Activated T-cell treated with anti-CD3 and anti-CD28 coated beads, Interleukin-2, amount 50 U/mL, for 4 hours (primary cell): ENCODE results near the gene CXXC5. TPM values are rescaled to one million over a fixed set of nuclear protein-coding genes. Genes with fewer than 3 reads are reported as not detected.

Source experiments
- ATAC-seq, 2 donors: fragments of 200-7000 bp; cut with Tn5 transposase; one replicate each; pipeline ENCODE4 v1.10.0; 2021
- DNase-seq: peaks from one replicate; pipeline ENCODE4 v3.0.0-alpha.2; 2020
- H3K27me3 Mint-ChIP-seq: one replicate; pipeline ENCODE4 v1.8.0; 2021; ENCODE audit warnings: low read depth, mixed read lengths
- H3K36me3 Mint-ChIP-seq: one replicate; pipeline ENCODE4 v1.8.0; 2022; ENCODE audit warnings: mixed read lengths; ENCODE audit not compliant: insufficient read depth
- H3K4me1 Mint-ChIP-seq: one replicate; pipeline ENCODE4 v1.8.0; 2021; ENCODE audit warnings: low read depth, mixed read lengths
- H3K4me3 Mint-ChIP-seq: one replicate; pipeline ENCODE4 v1.8.0; 2021; ENCODE audit warnings: mild to moderate bottlenecking, moderate library complexity, mixed read lengths
- H3K9me3 Mint-ChIP-seq: one replicate; pipeline ENCODE4 v1.8.0; 2021; ENCODE audit warnings: mixed read lengths
- total RNA-seq, 3 donors: library from RNA; stranded (reverse); gene quantifications; one replicate each; pipeline ENCODE4 v1.2.1, GENCODE V29; 2021

CXXC5 gene
- total RNA-seq, 3 donors from 2014 or later: 1.2 to 3.3 (median 1.4) TPM

DNA sequence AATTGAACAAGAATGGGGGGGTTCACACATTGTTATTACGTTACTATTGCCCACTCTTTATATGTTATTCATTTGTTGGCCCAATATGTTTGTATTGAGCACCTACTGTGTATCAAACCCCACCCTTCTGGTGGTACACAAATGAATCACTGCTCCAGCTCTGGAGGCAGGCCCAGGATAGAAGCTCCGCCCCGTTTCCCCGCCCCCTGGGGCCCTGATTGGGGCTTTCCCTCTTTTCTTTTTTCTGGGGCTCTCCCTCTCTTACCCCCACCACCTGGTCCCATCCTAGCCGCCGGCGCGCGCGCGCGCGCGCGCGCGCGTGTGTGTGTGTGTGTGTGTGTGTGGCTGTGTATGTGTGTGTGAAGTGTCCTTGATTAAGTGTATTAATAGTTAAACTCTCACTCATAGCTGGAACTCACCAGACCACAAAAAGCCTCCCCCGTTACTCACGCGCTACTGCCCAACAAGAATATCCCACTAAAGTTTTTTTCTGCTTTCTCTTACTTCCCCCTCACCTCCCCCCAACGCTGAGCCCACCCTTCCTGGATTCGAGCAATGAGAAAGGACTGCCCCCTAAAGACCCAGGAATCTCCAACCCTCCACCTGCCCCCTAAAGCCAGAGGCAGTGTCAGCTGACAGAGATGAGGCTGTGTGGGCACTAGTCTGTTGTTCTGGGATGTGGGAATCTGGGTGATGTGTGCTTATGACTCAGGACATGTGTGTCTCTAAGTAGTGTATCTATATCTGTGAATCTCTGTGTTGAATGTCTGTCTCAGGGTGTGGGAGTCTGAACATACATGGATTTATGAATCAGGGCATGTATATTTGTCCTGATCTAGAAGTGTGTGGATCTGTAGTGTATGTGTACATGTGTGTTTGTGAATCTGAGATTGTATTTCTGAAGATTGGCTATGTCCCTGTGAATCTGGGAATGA is 4.0 kb downstream of the CXXC5 start:
- H3K27me3 Mint-ChIP-seq: peaks cover 46% of the 10 kb centered on the region
- H3K4me3 Mint-ChIP-seq: peak overlapping the region; percentile 35
- DNase-seq (peak; percentile 65), ATAC-seq (peak; percentile 37 to 39)
- no peaks in the 10 kb centered on the region for H3K36me3 Mint-ChIP-seq
- no peaks in the 10 kb centered on the region for H3K9me3 Mint-ChIP-seq
- peaks cover 41% of the 10 kb centered on the region for H3K4me1 Mint-ChIP-seq

DNA sequence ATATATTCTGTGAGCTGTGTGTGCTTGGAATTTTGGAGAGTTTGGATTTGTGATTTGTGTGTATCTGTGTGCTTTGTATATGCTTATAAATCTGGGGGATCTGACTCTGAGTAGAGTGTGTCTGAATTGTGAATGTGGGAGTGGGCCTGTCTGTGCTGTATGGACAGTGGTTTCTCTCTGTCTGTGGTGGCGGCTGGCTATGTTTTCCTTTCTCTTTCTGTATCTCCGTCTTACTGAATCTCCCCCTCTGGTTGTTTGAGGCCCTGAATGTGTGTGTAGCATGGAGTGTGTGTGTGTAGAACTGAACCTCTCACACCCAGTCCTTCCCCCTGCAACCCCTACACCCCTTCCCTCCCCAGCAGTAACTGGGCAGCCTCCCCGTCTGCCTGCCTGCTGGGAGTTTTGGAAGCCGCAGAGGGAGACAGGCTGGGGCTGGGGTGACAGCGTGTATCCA is 4.7 kb downstream of the CXXC5 start:
- Mint-ChIP-seq H3K4me3 (peak overlapping the region; percentile 35), H3K36me3 (no peaks in the 10 kb centered on the region), H3K27me3 (peaks cover 42% of the 10 kb centered on the region), H3K9me3 (no peaks in the 10 kb centered on the region), H3K4me1 (peaks cover 40% of the 10 kb centered on the region)
- ATAC-seq (no peak), DNase-seq (no peak)

DNA sequence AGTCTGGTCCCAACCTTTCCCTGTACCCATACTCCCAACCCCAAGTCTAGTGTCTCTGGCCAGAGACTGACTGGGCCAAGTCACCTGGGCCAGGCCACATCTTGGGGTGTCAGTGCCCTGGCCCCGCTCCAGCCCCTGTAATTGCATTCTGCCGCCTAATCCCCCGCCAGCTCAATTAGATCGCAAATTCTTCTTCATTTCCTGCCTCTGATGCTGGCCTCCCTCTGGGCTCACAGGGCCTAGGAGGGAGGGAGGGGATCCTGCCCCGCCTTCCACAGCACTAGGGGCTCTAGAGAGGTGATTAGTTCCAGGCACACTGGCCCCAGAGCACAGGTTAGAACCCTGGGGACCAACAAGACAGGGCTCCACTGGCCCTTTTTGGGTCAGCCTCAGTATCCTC is 5.5 kb downstream of the CXXC5 start:
- DNase-seq (no peak), ATAC-seq (no peak)
- no peak overlapping the region for H3K4me3 Mint-ChIP-seq
- H3K36me3 Mint-ChIP-seq: no peaks in the 10 kb centered on the region
- H3K9me3 Mint-ChIP-seq: no peaks in the 10 kb centered on the region
- H3K27me3 Mint-ChIP-seq: peaks cover 41% of the 10 kb centered on the region
- H3K4me1 Mint-ChIP-seq: peaks cover 42% of the 10 kb centered on the region

DNA sequence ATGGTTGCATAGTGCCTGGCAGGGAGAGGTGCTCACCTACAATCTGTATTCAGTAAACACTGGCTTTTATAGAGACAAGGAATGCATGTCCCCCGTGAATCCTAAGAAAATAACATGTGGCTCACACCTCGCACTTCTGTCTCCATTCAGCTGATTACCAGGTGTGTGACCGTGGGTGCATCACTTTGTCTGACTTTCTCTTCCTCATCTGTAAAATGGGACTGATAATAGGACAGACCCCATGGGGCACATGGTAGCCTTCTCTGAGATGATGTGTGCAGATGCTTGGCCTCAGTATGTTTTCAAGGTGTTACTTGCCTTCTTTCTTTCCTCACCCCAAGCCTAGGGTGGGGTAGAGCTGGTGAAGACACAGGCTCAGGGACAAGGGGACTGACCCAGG is 6.3 kb downstream of the CXXC5 start:
- DNase-seq (no peak), ATAC-seq (no peak)
- Mint-ChIP-seq H3K4me1 (peaks cover 44% of the 10 kb centered on the region), H3K27me3 (peaks cover 43% of the 10 kb centered on the region), H3K36me3 (no peaks in the 10 kb centered on the region), H3K4me3 (no peak overlapping the region), H3K9me3 (no peaks in the 10 kb centered on the region)

DNA sequence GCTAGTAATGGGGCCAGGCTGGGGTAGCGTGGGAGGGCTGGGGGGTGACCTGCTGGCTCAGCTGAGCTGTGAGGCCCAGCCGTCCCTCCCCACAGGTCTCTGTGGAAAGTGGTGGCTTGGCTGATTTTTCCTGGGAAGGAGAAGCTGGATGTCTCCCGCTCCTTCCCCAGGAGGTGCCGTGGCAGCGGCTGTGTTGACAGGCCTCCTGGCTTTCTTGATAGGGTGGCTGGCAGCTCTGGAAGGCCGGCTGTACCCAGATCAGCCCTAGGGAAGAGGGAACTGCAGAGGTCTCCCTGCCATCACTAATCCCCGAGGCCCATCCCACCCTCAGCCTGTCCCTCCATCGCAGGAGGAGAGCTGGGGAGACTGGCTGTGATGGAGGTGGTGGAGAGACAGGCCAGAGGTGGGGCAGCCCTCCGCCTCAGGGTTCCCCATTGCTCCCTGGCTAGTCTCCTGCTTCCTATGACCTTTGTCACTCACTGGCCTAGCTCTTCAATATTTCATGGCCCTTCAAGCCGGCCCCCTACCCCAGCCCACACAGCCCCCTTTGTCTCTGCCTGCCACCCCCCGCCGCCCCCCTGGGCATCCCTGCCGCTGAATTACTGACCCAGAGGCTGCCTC is 6.8 kb downstream of the CXXC5 start:
- Mint-ChIP-seq H3K9me3 (no peaks in the 10 kb centered on the region), H3K4me1 (peaks cover 39% of the 10 kb centered on the region), H3K4me3 (no peak overlapping the region), H3K36me3 (no peaks in the 10 kb centered on the region), H3K27me3 (peaks cover 38% of the 10 kb centered on the region)
- DNase-seq (no peak), ATAC-seq (no peak)

DNA sequence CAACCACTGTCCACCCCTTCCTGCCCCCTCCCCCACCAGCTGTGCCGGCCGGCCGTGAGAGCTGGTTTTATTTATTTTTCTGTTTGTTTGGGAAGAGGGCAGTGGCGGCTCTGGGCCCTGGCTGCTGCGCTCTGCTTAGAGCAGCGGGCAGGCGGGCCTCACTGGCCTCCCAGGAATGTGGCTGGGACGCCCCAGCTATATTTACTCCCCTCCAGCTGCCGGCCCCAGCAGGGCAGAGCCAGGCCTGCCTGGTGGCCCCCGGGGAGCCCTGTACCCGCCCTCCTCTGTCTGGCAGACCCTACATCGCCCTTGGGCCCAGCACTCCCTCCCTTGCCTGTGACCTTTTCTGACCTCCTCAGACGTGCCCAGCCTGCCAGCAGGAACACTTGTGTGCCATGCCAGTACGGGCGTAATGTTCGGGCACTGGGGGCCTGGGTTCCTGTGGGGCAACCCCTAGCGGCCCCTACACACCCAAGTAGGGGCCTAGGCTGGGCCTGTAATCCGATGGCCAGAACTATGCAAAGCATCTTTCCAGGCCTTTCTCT is 7.7 kb downstream of the CXXC5 start:
- no peak overlapping the region for H3K4me3 Mint-ChIP-seq
- ATAC-seq: no peak
- H3K36me3 Mint-ChIP-seq: no peaks in the 10 kb centered on the region
- peaks cover 35% of the 10 kb centered on the region for H3K4me1 Mint-ChIP-seq
- no peak for DNase-seq
- no peaks in the 10 kb centered on the region for H3K9me3 Mint-ChIP-seq
- H3K27me3 Mint-ChIP-seq: peaks cover 33% of the 10 kb centered on the region

DNA sequence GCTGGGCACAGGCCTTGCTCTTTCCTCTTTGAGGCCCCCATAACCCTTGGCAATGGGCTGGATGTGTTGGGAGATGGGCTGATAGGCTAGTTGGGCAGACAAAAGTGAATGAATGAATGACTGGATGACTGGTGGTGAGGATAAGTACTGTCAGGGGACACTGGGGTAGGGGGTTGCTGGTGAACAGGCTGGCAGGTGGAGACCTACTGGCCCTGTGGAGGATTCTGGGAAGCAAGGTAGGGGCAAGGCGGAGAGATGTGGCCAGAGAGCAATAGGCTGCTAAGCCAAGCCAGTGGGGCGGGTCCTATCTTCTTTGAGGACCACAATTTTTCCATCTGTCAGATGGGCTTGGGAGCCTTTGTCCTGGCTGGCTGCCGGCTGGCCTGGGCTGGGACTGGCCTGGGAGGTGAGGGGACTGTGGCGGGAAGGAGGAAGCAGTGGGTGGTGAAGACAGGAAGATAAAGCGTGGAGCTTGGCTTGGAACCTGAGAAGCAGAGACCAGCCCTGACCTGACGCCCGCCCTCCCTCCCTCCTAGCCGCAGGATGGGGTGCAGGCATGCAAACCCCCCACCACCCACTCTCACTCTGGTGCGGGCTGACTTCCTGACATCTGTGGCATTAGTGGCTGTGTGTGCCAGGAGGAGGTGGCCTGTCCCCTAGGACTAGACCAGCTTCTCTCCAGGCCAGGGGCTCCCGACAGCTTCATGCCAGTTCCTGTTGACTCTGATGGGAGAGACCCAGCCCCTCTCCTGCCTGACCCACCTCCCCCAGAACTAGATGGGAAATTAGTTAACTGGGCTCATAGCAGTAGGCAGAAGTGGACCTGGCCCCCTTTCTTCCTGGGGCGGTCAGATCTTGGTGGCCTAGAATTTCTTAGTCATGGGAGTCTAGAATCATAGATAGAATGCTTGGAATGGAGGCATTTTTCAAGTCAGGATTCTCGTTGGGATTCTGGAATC is 9.5 kb downstream of the CXXC5 start:
- H3K4me1 Mint-ChIP-seq: peaks cover 27% of the 10 kb centered on the region
- DNase-seq: no peak
- peaks cover 16% of the 10 kb centered on the region for H3K27me3 Mint-ChIP-seq
- H3K36me3 Mint-ChIP-seq: no peaks in the 10 kb centered on the region
- H3K4me3 Mint-ChIP-seq: no peak overlapping the region
- no peak for ATAC-seq
- H3K9me3 Mint-ChIP-seq: no peaks in the 10 kb centered on the region

DNA sequence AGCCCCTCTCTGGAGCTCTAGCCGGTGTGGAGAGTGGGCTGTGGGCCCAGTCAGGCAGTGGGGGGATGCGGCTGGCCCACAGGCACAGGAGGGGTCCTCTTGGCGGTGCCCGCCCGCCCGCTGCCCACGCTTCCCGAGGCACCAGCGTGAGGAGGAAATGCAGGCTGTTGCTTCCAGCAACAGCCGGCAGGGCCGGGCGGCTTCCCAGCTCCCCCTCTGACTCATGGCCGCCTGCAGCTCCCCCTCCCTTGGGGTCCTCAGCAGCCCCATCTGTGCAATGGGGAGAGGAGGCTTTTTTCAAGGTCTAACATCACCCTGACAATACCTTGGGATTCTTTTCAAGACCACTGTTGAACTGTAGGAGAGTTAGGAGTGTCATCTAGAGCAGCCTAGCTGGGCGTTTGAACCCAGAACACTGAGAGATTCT is 10.4 kb downstream of the CXXC5 start:
- no peak overlapping the region for H3K4me3 Mint-ChIP-seq
- H3K4me1 Mint-ChIP-seq: peaks cover 26% of the 10 kb centered on the region
- ATAC-seq: no peak
- H3K27me3 Mint-ChIP-seq: peaks cover 10% of the 10 kb centered on the region
- H3K9me3 Mint-ChIP-seq: no peaks in the 10 kb centered on the region
- DNase-seq: no peak
- no peaks in the 10 kb centered on the region for H3K36me3 Mint-ChIP-seq

DNA sequence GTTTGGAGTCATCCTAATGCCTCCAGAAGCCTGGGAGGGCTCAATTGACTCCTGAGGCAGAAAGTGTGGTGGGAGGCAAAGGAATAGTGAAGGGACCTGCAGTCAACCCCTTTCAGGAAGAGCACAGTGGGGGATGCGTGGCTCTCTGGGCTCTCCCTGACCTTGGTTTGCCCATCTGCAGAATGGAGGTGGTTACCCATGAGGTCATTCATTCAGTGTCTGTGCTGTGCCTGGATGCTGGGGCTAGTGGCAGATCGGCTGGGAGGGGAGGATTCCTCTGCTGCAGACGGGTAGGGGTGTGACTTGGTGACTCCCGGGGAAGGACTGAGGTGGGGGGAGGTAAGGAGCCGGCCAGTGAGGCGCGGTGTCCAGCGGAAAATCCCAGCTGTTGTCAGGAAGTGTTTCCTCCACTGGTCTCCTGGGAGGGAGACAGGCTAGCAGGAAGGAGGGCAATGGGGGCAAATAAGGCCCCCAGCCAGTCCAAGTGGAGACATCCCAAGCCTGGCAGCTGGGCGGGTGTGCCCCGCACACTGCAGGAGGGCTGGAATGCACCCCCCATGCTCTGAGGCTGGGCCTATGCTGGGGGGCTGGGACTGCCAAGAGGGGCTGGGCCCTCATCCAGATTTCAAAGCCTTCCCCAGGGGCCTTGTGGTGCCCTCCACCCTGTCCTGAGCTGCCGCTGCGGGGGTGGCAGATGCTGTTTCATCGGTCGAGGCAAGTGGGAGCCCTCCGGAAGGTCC is 10.9 kb downstream of the CXXC5 start:
- Mint-ChIP-seq H3K9me3 (no peaks in the 10 kb centered on the region), H3K36me3 (no peaks in the 10 kb centered on the region), H3K4me1 (peaks cover 25% of the 10 kb centered on the region), H3K27me3 (peaks cover 7% of the 10 kb centered on the region), H3K4me3 (no peak overlapping the region)
- DNase-seq (no peak), ATAC-seq (no peak)

DNA sequence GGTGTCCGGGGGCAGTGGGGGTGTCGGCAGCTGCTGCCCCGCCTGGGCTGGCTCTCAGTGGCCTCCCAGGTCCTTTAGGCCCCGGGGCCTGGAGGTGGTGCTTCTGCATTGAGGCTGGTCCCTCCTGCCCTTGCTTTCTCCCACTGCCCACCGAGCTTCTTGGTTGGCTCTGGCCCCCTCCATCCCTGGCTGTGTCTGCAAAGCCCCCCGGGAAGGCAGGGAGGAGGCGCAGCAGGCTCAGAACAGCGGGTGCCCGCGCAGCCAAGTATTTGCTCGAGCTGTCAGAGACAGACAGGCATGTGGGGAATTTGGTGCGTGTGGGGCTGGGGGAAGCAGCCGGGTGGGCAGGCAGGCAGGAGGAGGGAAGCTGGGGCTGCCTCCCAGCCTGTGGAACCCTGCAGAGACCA is 11.5 kb downstream of the CXXC5 start:
- Mint-ChIP-seq H3K4me3 (no peak overlapping the region), H3K4me1 (peaks cover 27% of the 10 kb centered on the region), H3K27me3 (peaks cover 7% of the 10 kb centered on the region), H3K36me3 (no peaks in the 10 kb centered on the region), H3K9me3 (no peaks in the 10 kb centered on the region)
- DNase-seq (no peak), ATAC-seq (no peak)

DNA sequence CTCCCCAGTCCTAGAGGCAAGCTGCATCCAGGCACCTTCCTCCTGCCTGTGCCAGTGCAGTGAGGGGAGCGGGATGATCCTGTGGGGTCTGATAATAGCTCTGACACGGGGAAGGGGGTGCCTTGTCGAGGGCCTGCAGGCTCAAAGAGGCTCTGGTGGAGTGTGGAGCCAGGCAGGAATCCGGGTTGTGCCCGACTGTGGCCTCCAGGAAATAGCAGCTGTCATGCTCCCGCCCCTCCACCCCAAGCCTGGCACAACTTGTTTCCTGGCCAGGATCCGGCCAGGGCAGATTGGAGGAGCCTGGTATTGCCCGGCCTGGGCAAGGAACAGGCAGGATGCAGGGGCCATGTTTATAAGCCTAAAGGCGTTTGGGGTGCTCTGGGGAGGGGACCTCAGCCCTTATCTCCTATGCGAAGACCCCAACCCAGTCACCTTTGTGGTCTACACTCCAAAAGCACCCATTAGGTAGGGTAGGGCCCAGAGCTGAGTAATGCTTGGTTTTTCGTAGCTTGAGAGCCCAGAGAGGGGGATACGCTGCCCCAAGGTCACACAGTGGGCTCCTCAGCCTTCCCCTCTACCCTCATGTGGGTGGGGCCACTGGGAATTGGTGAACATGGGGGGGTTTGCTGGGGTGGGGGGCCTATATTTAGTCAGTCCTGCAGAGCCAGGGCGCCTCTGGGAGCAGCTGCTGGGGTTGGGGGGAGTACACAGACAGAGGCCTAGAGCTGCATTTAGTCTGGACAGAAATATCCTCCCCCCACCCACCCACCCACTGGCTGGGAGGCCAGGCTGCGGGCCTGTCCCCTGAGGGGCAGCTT is 12.2 kb downstream of the CXXC5 start:
- H3K4me3 Mint-ChIP-seq: no peak overlapping the region
- H3K4me1 Mint-ChIP-seq: peaks cover 27% of the 10 kb centered on the region
- H3K36me3 Mint-ChIP-seq: no peaks in the 10 kb centered on the region
- no peaks in the 10 kb centered on the region for H3K9me3 Mint-ChIP-seq
- H3K27me3 Mint-ChIP-seq: peaks cover 7% of the 10 kb centered on the region
- ATAC-seq (no peak), DNase-seq (no peak)

DNA sequence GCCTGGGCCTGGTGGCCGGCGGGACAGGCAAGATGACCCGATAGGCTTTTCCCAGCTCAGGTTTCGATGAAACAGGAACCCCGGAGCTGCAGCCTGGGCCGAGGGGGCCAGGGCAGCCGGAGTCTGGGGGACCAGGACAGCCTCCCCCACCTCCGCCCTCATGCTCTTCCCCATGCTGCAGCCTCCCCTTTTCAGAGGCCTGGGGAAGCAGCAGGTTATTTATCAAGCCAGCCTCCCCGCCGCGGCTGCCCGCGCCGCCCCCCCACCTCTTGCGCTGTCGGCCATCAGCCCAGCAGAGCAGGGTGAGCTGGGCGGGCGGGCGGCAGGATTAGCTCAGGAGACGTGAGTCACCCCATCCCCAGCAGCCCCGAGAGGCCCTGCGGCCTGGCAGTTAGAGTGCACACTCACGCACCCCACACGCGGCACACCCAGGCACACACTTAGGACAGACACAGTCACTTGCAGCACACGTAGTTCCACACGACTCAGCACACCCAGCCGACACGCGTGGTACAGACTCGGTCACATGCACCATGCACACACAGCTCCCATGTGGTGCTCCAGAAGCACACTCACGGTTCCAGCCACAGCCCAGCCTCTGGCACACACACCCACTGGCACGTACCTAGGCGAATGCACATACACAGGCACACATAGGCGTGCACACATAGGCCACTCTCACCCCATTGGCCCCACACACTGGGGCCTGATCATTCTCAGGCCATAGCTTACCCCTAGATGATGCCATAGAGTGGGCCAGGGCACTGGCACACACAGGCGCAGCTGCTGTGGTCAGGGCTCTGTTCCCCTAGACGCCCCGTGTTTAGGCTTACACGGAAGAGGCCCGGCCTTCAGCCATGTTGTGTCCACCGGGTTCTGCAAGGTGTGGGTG is 13.0 kb downstream of the CXXC5 start:
- DNase-seq (no peak), ATAC-seq (peak; percentile 16 to 26)
- Mint-ChIP-seq H3K9me3 (no peaks in the 10 kb centered on the region), H3K4me1 (peaks cover 26% of the 10 kb centered on the region), H3K27me3 (peaks cover 5% of the 10 kb centered on the region), H3K4me3 (no peak overlapping the region), H3K36me3 (no peaks in the 10 kb centered on the region)
